Stimulated activated effector memory CD8-positive, alpha-beta T cell treated with anti-CD3 and anti-CD28 coated beads, Interleukin-12 subunit alpha, Interleukin-12 subunit beta, amount 100 ng/mL, for 72 hours (primary cell): ENCODE data around the gene KRTAP4-6.
"Not testable (repeated sequence)": the region's sequence is repeated elsewhere in the genome, so short reads cannot be mapped to it uniquely, and the experiment has no call there.

Experiments
- ATAC-seq: fragments of 150-1000 bp; cut with Tn5 transposase; 2 replicates; pipeline ENCODE4 v1.10.0; 2021
- DNase-seq, 2 donors: peaks; one replicate each; pipeline ENCODE4 v3.0.0; 2021 to 2022; ENCODE audit warnings: low spot score in 2 of 2
- H3K27ac Mint-ChIP-seq: one replicate; pipeline ENCODE4 v1.8.0; 2022; ENCODE audit warnings: mild to moderate bottlenecking, mixed read lengths
- H3K36me3 Mint-ChIP-seq: one replicate; pipeline ENCODE4 v1.8.0; 2022; ENCODE audit warnings: mild to moderate bottlenecking, mixed read lengths
- H3K4me1 Mint-ChIP-seq: one replicate; pipeline ENCODE4 v1.8.0; 2022; ENCODE audit warnings: mixed read lengths
- H3K4me3 Mint-ChIP-seq: one replicate; pipeline ENCODE4 v1.8.0; 2022; ENCODE audit warnings: mild to moderate bottlenecking, mixed read lengths
- H3K9me3 Mint-ChIP-seq: one replicate; pipeline ENCODE4 v1.8.0; 2022; ENCODE audit warnings: mixed read lengths

Gene KRTAP4-6

DNA sequence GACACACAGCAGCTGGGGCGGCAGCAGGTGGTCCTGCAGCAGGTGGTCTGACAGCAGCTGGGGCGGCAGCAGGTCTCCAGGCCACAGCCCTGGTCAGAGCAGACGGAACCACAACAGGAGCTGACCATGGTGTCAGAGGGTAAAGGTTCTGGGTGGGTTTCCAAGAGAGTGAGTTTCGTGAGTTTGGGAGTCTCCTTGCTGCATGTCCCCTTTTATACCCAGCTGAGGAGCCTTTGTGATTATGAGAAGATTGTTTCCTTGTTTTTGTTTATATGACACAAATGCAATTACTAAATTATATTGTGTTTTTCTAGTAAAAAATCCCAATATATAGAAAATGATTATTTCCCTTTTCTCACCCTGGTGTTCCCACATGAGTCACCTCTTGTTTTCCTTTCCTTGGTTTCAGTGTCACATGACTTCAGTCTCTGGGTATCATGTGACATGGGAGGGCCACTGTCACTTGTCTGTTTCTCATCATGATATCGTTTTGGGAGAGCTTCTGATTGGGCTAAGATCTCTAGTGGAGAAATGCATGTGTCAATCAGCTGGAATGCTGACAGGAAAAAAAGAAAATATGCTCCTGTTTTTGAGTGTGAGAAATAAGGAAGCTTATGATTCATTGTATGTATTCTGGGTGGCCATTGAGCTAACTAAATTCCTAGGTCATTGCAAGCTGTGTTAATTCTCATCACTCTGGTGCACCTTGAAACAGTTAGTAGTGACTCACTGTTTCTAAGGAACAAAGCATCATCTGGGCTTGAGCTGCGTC is at the start of gene KRTAP4-6:
Gene KRTAP4-6 (minus strand): TSS at position 185 of the 772 bp plus-strand sequence. CDS start 57 bp downstream, at position 128.
- H3K9me3 Mint-ChIP-seq: peaks cover 11% of the 10 kb centered on the region
- no peak for DNase-seq
- no peaks in the 10 kb centered on the region for H3K4me1 Mint-ChIP-seq
- H3K4me3 Mint-ChIP-seq: no peak within 1 kb of the TSS
- no peaks in the 10 kb centered on the region for H3K36me3 Mint-ChIP-seq
- ATAC-seq: no peak
- no peak within 1 kb of the TSS for H3K27ac Mint-ChIP-seq

DNA sequence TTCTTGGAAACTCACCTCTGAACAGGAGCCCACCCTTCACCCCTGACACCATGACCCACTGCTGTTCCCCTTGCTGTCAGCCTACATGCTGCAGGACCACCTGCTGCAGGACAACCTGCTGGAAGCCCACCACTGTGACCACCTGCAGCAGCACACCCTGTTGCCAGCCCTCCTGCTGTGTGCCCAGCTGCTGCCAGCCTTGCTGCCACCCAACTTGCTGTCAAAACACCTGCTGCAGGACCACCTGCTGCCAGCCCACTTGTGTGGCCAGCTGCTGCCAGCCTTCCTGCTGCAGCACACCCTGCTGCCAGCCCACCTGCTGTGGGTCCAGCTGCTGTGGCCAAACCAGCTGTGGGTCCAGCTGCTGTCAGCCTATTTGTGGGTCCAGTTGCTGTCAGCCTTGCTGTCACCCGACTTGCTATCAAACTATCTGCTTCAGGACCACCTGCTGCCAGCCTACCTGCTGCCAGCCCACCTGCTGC is 49.5 kb upstream of the KRTAP4-6 start, which contains the start of gene KRTAP9-1:
Gene KRTAP9-1 (plus strand): TSS at position 51 of the 482 bp plus-strand sequence. CDS start 0 bp downstream, at position 51.
- DNase-seq, H3K4me3 Mint-ChIP-seq, H3K36me3 Mint-ChIP-seq, H3K9me3 Mint-ChIP-seq, H3K27ac Mint-ChIP-seq, ATAC-seq, H3K4me1 Mint-ChIP-seq: not testable (repeated sequence)

DNA sequence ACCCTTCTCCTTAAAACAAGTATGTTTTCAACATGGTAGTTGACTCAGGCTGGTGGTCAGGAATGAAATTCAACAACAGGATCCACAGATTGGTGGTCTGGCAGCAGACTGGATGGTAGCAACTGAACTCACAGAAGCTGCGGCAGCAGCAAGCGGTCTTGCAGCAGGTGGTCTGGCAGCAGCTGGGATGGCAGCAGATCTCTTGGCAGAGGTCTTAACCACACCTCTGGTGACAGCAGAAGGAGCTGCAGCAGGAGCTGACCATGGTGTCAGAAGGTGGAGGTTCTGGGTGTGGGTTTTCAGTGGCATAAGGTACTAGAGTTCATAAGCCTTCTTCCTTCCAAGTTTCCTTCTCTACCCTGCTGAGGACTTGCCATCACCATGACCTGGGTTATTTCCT is 46.5 kb upstream of the KRTAP4-6 start:
- H3K36me3 Mint-ChIP-seq: no peaks in the 10 kb centered on the region
- ATAC-seq: no peak
- no peaks in the 10 kb centered on the region for H3K4me1 Mint-ChIP-seq
- no peak overlapping the region for H3K4me3 Mint-ChIP-seq
- no peak overlapping the region for H3K27ac Mint-ChIP-seq
- no peak for DNase-seq
- no peaks in the 10 kb centered on the region for H3K9me3 Mint-ChIP-seq

DNA sequence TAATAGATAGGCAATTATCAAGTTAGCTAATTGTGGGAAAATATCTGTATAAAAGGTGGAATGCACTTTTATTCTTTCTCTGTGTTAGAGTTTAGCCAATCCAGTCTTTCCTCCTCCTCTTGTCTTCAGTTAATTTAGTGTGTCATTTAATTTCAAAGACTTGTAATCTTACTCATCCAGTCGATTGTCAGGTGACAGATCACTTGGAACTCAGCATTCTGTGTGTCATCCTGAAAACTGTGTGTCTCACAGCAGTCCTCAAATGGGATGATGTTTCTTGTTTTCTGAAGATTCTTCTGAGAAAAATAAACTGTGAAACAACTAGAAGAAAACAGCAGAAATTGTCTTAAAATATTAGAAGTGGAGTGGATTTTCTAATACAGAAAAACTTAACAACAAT is 44.7 kb upstream of the KRTAP4-6 start:
- Mint-ChIP-seq H3K27ac (no peak overlapping the region), H3K4me3 (no peak overlapping the region), H3K36me3 (no peaks in the 10 kb centered on the region), H3K9me3 (no peaks in the 10 kb centered on the region), H3K4me1 (no peaks in the 10 kb centered on the region)
- no peak for DNase-seq
- ATAC-seq: peak; percentile 42

DNA sequence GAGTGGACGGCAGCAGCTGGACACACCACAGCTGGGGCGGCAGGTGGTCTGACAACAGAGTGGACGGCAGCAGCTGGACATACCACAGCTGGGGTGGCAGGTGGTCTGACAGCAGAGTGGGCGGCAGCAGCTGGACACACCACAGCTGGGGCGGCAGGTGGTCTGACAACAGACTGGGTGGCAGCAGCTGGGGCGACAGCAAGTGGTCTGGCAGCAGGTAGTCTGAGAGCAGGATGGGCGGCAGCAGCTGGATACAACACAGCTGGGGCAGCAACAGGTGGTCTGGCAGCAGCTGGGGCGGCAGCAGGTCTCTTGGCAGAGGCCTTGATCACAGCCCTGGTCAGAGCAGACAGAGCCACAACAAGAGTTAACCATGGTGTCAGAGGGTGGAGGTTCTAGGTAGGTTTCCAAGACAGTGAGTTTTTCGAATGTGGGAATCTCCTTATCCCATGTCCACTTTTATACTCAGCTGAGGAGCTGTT is 44.2 kb upstream of the KRTAP4-6 start, which contains the start of gene KRTAP4-1:
Gene KRTAP4-1 (minus strand): TSS at position 432 of the 482 bp plus-strand sequence. CDS start 57 bp downstream, at position 375.
- H3K27ac Mint-ChIP-seq: no peak within 1 kb of the TSS
- DNase-seq (no peak), ATAC-seq (no peak)
- H3K4me3 Mint-ChIP-seq: no peak within 1 kb of the TSS
- H3K36me3 Mint-ChIP-seq: no peaks in the 10 kb centered on the region
- no peaks in the 10 kb centered on the region for H3K4me1 Mint-ChIP-seq
- no peaks in the 10 kb centered on the region for H3K9me3 Mint-ChIP-seq

DNA sequence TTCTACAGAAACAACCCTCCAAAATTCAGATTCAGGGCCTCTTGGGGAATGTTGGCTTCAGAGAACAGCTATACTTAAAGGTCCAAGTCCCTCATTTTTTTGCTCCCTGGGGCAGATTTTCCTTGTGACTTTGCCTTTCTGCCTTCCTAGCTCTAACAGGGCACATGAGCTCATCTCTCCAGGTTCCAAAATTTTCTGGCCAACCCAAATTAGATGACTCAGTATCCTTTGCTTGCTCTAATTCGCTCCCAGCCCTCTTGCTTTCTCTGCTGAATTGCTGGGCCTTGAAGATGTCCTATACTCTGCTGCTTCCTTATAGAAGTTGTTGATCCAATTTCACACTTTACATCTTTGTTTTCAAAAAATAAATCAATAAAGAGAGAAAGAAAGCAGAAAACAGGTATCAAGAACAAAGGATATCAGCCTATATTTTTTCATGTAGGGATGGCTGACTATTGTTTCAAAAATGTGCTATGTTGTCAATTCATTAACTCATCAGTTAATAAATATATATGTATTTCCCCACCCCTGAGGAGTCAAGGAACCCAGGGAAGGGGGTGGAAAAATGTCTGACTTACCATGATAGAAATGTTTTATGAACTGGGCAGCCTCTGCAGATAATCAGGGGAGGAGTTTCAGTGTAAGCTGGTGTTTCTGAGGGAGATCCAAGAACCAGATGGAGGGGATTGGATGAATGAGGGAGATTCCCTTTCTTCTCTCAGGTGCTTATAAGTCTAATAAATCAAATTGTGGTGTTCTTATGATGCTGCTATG is 38.7 kb upstream of the KRTAP4-6 start:
- H3K27ac Mint-ChIP-seq: no peak overlapping the region
- ATAC-seq (no peak), DNase-seq (no peak)
- H3K9me3 Mint-ChIP-seq: no peaks in the 10 kb centered on the region
- H3K4me1 Mint-ChIP-seq: no peaks in the 10 kb centered on the region
- H3K4me3 Mint-ChIP-seq: no peak overlapping the region
- no peaks in the 10 kb centered on the region for H3K36me3 Mint-ChIP-seq

DNA sequence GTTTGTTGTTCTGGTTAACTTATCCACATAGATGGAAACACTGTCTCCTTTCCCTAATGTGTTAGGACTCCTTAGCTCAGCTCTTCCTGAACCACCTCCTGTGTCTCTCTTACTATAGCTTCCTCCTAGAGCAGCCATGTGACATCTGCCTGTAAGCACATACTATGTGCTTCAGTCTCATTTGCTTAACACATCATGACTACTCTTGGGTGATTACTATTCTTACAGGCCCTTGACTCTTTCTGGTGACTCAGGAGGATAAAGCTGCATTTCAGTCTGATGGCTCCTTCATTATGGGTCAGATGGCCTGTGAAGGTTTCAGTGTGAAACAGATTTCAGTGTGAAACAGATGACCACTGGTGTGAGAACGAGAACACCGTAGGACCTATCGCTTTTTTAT is 38.0 kb upstream of the KRTAP4-6 start:
- no peaks in the 10 kb centered on the region for H3K9me3 Mint-ChIP-seq
- no peak overlapping the region for H3K4me3 Mint-ChIP-seq
- ATAC-seq (peak; percentile 85), DNase-seq (no peak)
- no peaks in the 10 kb centered on the region for H3K4me1 Mint-ChIP-seq
- H3K27ac Mint-ChIP-seq: peak overlapping the region; percentile 7
- H3K36me3 Mint-ChIP-seq: no peaks in the 10 kb centered on the region

DNA sequence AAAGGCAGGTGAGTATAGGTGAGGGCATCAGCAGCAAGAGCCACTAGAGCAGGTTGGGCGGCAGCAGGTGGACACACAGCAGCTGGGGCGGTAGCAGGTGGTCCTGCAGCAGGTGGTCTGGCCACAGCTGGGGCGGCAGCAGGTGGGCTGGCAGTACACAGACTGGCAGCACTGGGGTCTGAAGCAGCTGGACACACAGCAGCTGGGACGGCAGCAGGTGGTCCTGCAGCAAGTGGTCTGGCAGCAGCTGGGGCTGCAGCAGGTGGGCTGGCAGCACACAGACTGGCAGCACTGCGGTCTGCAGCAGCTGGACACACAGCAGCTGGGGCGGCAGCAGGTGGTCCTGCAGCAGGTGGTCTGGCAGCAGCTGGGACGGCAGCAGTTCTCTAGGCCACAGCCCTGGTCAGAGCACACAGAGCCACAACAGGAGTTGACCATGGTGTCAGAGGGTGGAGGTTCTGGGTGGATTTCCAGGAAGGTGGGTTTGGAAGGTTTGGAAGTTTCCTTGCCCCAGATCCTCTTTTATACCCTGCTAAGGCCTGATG is 37.5 kb upstream of the KRTAP4-6 start, which contains the start of gene KRTAP4-2:
Gene KRTAP4-2 (minus strand): TSS at position 495 of the 545 bp plus-strand sequence. CDS start 57 bp downstream, at position 438.
- Mint-ChIP-seq H3K4me3 (no peak within 1 kb of the TSS), H3K27ac (peak within 1 kb of the TSS; percentile 7), H3K4me1 (no peaks in the 10 kb centered on the region), H3K36me3 (no peaks in the 10 kb centered on the region), H3K9me3 (no peaks in the 10 kb centered on the region)
- ATAC-seq: no peak
- DNase-seq: no peak

DNA sequence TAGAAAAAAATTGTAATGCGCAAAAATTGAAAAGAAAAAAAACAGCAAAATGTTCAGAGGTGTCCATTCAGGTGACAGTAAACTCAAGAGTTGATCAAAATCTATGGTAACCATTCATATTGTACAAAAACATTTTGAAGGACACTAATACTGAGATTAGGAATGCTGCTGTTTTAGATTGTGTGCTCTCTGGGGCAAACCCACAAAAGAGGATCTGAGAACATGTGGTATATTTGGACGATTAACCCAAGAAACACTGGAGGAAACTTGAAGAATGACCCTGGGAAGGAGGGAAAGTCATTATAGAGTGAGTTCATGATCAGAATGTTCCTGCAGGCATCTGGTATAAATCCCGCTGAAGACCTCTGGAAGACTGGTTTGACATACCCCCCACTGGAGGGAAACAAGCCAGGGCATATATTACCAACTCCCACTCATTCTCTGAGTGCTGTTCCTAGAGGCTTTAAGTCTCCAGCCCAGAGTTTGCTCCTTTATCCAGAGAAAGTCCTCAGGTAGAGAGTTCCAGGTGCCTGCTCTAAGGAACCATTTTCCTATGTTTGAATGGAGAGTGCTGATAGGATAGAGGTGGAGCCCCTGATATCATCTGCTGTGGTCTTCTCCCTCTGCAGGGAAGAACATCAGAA is 36.5 kb upstream of the KRTAP4-6 start:
- Mint-ChIP-seq H3K27ac (no peak overlapping the region), H3K9me3 (no peaks in the 10 kb centered on the region), H3K4me3 (no peak overlapping the region), H3K4me1 (no peaks in the 10 kb centered on the region), H3K36me3 (no peaks in the 10 kb centered on the region)
- ATAC-seq (no peak), DNase-seq (no peak)

DNA sequence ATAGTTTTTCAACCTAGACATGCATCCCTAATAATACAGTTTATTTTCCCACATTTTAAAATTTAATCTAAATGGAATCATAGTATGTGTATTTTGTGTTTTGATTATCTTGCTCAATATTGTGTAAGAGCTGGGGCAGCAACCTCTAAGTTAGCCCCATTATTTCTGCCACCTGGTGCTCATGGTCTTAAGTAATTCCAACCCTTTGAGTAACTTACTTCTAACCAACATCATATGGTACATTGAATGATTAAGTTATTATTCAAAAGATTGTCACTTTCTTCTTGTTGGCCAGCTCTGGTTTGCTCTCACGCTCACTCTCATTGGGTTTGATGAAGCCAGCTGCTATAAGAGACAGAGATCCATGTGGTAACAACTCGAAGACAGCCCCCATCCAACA is 31.5 kb upstream of the KRTAP4-6 start:
- H3K9me3 Mint-ChIP-seq: no peaks in the 10 kb centered on the region
- H3K36me3 Mint-ChIP-seq: no peaks in the 10 kb centered on the region
- DNase-seq (no peak), ATAC-seq (no peak)
- no peaks in the 10 kb centered on the region for H3K4me1 Mint-ChIP-seq
- no peak overlapping the region for H3K27ac Mint-ChIP-seq
- no peak overlapping the region for H3K4me3 Mint-ChIP-seq

DNA sequence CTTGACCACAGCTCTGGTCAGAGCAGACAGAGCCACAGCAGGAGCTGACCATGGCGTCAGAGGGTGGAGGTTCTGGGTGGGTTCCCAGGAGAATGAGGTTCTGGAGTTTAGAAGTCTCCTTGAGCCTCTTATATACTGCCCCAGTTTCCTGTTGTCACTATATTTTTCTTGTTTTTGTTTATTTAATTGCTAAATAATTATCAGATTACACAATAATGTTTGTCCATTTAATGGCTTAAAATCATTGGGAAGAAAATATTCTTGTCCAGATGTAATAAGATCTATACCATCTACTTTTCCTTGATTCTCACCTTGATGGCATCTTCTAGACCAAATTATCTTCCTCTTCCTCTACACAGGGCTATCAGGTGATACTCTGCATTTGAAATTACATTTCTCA is 27.8 kb upstream of the KRTAP4-6 start, which contains the start of gene KRTAP4-3:
Gene KRTAP4-3 (minus strand): TSS at position 101 of the 400 bp plus-strand sequence. CDS start 49 bp downstream, at position 52.
- no peak for ATAC-seq
- no peak for DNase-seq
- no peaks in the 10 kb centered on the region for H3K36me3 Mint-ChIP-seq
- H3K4me1 Mint-ChIP-seq: no peaks in the 10 kb centered on the region
- no peak within 1 kb of the TSS for H3K4me3 Mint-ChIP-seq
- no peaks in the 10 kb centered on the region for H3K9me3 Mint-ChIP-seq
- no peak within 1 kb of the TSS for H3K27ac Mint-ChIP-seq

DNA sequence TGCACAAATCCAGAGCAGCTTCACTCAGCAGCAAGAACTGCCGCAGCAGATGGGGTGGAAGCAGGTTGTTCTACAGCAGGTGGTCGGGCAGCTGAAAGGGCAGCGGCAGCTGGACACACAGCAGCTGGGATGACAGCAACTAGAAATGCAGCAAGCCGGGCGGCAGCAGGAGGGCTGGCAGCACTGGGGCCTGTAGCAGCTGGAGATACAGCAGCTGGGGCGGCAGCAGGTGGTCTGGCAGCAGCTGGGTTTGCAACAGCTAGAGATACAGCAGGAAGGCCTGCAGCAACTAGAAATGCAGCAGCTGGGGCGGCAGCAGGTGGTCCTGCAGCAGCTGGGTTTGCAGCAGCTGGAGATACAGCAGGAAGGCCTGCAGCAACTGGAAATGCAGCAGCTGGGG is 27.2 kb upstream of the KRTAP4-6 start:
- Mint-ChIP-seq H3K4me1 (no peaks in the 10 kb centered on the region), H3K4me3 (no peak overlapping the region), H3K36me3 (no peaks in the 10 kb centered on the region), H3K9me3 (no peaks in the 10 kb centered on the region), H3K27ac (no peak overlapping the region)
- ATAC-seq: no peak
- no peak for DNase-seq

DNA sequence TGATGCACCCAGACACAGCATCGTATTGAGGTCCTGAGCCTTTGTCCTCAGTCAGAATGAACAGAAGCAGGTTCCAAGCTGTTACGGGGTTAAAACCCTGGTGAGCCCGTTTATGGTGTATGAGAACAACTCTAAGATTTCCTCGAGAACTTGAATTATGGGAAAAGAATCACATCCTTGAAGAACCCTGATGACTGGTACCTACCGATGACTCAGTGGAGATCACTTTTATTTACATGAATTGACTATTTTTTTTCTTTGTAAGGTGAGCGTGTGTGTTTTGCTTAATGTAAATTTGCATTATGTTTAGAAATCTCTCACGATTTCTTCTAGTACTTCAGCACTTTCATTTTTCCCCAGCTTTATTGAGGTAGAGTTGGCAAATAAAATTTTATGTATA is 23.5 kb upstream of the KRTAP4-6 start:
- Mint-ChIP-seq H3K9me3 (no peaks in the 10 kb centered on the region), H3K27ac (no peak overlapping the region), H3K4me1 (no peaks in the 10 kb centered on the region), H3K4me3 (no peak overlapping the region), H3K36me3 (no peaks in the 10 kb centered on the region)
- DNase-seq (no peak), ATAC-seq (no peak)

DNA sequence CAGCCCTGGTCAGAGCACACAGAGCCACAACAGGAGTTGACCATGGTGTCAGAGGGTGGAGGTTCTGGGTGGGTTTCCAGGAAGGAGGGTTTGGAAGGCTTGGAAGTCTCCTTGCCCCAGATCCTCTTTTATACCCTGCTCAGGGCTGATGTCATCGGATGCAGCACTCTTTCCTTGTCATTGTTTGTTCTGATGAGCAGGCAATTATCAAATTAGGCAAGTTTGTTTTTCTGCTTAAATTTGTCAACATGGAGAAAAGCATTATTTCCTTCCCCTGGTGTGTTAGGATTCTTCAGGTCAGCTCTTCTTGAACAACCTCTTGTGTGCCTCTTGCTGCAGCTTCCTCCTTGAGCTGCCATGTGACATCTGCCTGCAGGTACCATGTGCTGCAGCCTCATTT is 20.3 kb upstream of the KRTAP4-6 start, which contains the start of gene KRTAP4-4:
Gene KRTAP4-4 (minus strand): TSS at position 101 of the 400 bp plus-strand sequence. CDS start 57 bp downstream, at position 44.
- Mint-ChIP-seq H3K9me3 (no peaks in the 10 kb centered on the region), H3K4me1 (no peaks in the 10 kb centered on the region), H3K36me3 (no peaks in the 10 kb centered on the region), H3K4me3 (no peak within 1 kb of the TSS), H3K27ac (no peak within 1 kb of the TSS)
- ATAC-seq (no peak), DNase-seq (no peak)

DNA sequence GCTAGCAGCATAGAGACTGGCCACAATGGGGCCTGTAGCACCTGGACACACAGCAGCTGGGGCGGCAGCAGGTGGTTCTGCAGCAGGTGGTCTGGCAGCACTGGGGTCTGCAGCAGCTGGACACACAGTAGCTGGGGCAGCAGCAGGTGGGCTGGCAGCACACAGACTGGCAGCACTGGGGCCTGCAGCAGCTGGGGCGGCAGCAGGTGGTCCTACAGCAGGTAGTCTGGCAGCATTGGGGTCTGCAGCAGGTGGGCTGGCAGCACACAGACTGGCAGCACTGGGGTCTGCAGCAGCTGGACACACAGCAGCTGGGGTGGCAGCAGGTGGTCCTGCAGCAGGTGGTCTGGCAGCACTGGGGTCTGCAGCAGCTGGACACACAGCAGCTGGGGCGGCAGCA is 19.8 kb upstream of the KRTAP4-6 start:
- H3K4me3 Mint-ChIP-seq, DNase-seq, H3K27ac Mint-ChIP-seq, H3K9me3 Mint-ChIP-seq, ATAC-seq, H3K4me1 Mint-ChIP-seq, H3K36me3 Mint-ChIP-seq: not testable (repeated sequence)
